Mucosa of stomach (tissue), 1 donor: ENCODE results near the gene NFATC2IP.
"Not testable (repeated sequence)": the region's sequence is repeated elsewhere in the genome, so short reads cannot be mapped to it uniquely, and the experiment has no call there.

ENCODE experiments used
- H3K27me3 ChIP-seq: one replicate; pipeline ENCODE4 v1.7.0; 2013; ENCODE audit warnings: mild to moderate bottlenecking, low read length; ENCODE audit not compliant: control insufficient read depth, insufficient read depth
- H3K36me3 ChIP-seq: one replicate; pipeline ENCODE4 v1.7.0; 2013; ENCODE audit warnings: low read length; ENCODE audit not compliant: control insufficient read depth, insufficient read depth
- H3K4me1 ChIP-seq: one replicate; pipeline ENCODE4 v1.7.0; 2013; ENCODE audit warnings: mild to moderate bottlenecking, low read length; ENCODE audit not compliant: control insufficient read depth, insufficient read depth
- H3K4me3 ChIP-seq: one replicate; pipeline ENCODE4 v1.7.0; 2013; ENCODE audit warnings: low read length
- H3K9ac ChIP-seq: one replicate; pipeline ENCODE4 v1.7.0; 2013; ENCODE audit warnings: mild to moderate bottlenecking, low read length, moderate library complexity
- H3K9me3 ChIP-seq: one replicate; pipeline ENCODE4 v1.7.0; 2013; ENCODE audit warnings: mild to moderate bottlenecking, low read length, moderate library complexity; ENCODE audit not compliant: control insufficient read depth
- donor health status: Pancreatic carcinoma.

Gene NFATC2IP

DNA sequence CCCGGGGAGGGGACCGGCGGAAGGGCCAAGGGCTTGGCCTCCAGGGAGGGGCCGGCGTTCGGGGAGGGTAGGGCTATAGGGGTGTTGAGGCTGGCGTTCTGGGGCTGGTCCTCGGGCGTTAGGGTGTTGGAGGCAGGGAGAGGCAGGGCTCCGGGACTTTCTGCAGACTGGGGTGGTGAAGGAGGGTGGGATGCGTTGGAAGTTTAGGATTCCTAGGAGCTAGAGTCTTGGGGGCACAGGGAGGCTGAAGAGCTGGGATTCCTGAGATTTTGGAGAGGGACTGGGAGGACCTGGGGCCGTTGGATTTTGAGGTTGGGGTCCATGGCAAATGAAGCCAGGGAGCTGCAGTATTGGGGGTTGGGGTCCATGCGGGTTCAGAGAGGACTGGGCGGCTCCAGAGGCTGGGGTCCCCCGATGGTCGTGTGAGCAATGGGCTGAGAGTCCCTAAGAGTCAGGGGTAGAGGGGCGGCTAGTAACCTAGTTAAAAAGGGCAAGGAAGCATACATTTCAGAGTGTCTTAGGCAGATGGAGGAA lies 740 bp downstream of the NFATC2IP start:
- Histone ChIP-seq H3K27me3 (no peaks in the 10 kb centered on the region), H3K4me3 (peak overlapping the region; percentile 55), H3K36me3 (peaks cover 10% of the 10 kb centered on the region), H3K4me1 (peaks cover 18% of the 10 kb centered on the region), H3K9me3 (no peaks in the 10 kb centered on the region), H3K9ac (peak overlapping the region; percentile 69)

- H3K4me1 ChIP-seq, result no peaks in the 10 kb centered on the region
- H3K9me3 ChIP-seq, result no peaks in the 10 kb centered on the region
- no peak overlapping the region for H3K9ac ChIP-seq
- no peaks in the 10 kb centered on the region for H3K27me3 ChIP-seq
- peaks cover 18% of the 10 kb centered on the region for H3K36me3 ChIP-seq
- H3K4me3 ChIP-seq, result no peak overlapping the region
Observed at GRCh38 chr16:28958216-28958615, 7.5 kb downstream of the NFATC2IP start.

- Histone ChIP-seq H3K4me3 (no peak overlapping the region), H3K9ac (no peak overlapping the region), H3K4me1 (no peaks in the 10 kb centered on the region), H3K9me3 (no peaks in the 10 kb centered on the region), H3K27me3 (no peaks in the 10 kb centered on the region), H3K36me3 (peaks cover 24% of the 10 kb centered on the region)
Observed at GRCh38 chr16:28958836-28959235, 8.1 kb downstream of the NFATC2IP start.

- H3K4me3 ChIP-seq, result no peak overlapping the region
- H3K27me3 ChIP-seq, result no peaks in the 10 kb centered on the region
- peaks cover 12% of the 10 kb centered on the region for H3K36me3 ChIP-seq
- no peaks in the 10 kb centered on the region for H3K4me1 ChIP-seq
- no peak overlapping the region for H3K9ac ChIP-seq
- H3K9me3 ChIP-seq, result no peaks in the 10 kb centered on the region
Observed at GRCh38 chr16:28964072-28964471, 13.3 kb downstream of the NFATC2IP start.

DNA sequence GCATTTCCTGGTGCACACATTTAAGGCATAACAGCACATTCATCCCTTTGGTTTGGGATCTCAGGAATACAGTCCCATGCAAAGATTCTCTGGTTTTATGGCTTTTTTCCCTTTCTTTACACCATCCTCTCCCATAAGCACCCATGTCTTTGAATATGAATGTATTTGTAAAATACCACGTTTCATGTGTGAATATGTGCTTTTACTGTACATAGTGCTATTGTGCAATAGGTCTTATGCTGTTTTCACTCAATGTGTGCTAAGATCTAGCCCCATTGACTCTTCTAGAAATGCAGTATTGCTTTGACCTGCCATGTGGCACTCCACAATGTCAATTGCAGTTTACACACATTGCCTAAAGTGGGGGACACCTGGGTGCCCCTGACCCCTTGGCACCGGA lies 13.8 kb downstream of the NFATC2IP start:
- H3K4me3 ChIP-seq, result no peak overlapping the region
- H3K9me3 ChIP-seq, result no peaks in the 10 kb centered on the region
- no peaks in the 10 kb centered on the region for H3K4me1 ChIP-seq
- H3K27me3 ChIP-seq, result no peaks in the 10 kb centered on the region
- peaks cover 12% of the 10 kb centered on the region for H3K36me3 ChIP-seq
- no peak overlapping the region for H3K9ac ChIP-seq

DNA sequence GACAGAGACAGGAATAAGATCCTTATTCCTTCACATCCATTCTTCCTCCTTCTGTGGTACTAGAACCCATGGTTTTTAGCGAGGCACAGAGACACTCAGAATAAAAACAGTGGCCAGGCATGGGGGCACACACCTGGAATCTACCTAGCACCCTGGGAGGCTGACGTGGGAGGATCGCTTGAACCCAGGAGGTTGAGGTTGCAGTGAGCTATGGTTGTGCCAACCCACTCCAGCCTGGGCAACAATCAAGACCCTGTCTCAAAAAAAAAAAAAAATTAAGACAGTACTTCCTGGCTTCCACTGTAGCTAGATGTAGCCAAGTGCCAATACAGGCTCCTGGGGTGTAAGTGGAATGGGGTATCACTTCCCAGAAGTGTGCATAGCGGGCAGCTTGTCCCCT lies 16.4 kb downstream of the NFATC2IP start:
- H3K4me1 ChIP-seq, result no peaks in the 10 kb centered on the region
- no peaks in the 10 kb centered on the region for H3K9me3 ChIP-seq
- no peak overlapping the region for H3K4me3 ChIP-seq
- H3K36me3 ChIP-seq, result peaks cover 12% of the 10 kb centered on the region
- no peaks in the 10 kb centered on the region for H3K27me3 ChIP-seq
- H3K9ac ChIP-seq, result no peak overlapping the region

DNA sequence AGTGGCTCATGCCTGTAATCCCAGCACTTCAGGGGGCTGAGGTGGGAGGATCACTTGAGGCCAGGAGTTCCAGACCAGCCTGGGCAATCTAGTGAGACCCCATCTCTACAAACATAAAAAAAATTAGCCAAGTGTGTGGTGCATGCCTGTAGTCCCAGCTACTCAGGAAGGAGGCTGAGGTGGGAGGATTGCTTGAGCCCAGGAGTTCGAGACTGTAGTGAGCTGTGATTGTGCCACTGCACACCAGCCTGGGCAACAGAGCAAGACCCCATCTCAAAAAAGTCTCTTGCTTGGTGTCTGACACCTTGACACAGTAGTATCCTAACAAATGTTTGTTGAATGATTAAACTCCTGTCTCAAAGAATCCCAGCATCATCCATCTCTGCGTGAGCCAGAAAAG lies 19.0 kb downstream of the NFATC2IP start:
- not testable (repeated sequence) for H3K9ac ChIP-seq, H3K27me3 ChIP-seq, H3K36me3 ChIP-seq, H3K4me3 ChIP-seq, H3K9me3 ChIP-seq
- H3K4me1 ChIP-seq, result peaks cover 11% of the 10 kb centered on the region

DNA sequence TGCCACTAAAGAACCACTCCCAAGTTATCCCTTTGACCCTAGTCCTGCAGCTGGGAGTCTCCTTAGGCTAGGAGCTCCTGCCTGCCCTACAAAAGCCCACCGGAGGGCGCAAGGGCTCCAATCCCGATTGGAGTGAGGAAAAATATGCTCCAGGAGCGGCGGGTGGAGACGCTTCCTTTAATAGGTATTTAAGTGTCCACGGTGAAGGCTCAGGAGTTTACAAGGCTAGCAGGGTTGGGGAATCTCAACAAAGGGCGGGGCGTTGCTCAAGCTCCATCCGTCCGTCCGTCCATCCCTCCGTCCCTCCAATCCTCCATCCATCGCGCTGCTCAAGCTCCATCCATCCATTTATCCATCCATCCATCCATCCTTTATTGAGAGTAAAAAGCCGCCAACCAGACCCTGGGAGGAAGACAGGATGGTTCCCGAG lies 23.3 kb downstream of the NFATC2IP start:
- Histone ChIP-seq H3K27me3 (no peaks in the 10 kb centered on the region), H3K36me3 (no peaks in the 10 kb centered on the region), H3K4me1 (peaks cover 16% of the 10 kb centered on the region), H3K4me3 (peak overlapping the region; percentile 77), H3K9me3 (no peaks in the 10 kb centered on the region), H3K9ac (peak overlapping the region; percentile 88)

DNA sequence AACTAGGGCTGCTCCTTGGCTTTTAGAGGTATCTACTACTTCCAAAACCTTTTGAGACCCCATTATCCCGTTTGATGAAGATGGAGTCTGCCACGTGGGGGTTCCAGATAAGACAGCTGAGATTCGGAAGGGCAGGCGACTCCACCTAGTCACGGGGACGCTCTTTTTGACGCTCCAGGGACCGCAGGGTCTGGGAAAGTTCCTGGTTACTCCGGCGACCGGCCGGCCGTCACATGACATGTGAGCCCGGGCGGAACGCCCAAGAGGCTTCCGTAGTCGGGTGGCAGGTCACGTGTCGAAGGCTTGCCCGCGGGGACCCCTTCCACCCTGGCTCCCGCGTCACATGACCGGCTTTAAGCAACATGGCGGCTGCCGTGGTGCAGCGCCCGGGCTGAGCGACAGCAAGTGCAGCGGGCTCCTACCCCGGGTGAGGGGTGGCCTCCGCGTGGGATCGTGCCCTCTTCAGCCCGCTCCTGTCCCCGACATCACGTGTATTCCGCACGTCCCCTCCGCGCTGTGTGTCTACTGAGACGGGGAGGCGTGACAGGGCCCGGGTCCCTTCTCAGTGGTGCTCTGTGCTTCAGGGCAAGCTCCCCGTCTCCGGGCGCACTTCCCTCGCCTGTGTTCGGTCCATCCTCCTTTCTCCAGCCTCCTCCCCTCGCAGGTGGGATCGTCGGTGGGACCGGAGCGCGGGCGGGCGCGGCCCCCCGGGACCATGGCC lies 23.9 kb downstream of the NFATC2IP start, which contains the start of gene SPNS1:
SPNS1 (plus strand) TSS at position 342 of the 721 bp plus-strand sequence; CDS start at position 716, 374 bp downstream.
- no peaks in the 10 kb centered on the region for H3K36me3 ChIP-seq
- H3K27me3 ChIP-seq, result no peaks in the 10 kb centered on the region
- peak within 1 kb of the TSS; percentile 88 for H3K9ac ChIP-seq
- H3K4me3 ChIP-seq, result peak within 1 kb of the TSS; percentile 77
- H3K9me3 ChIP-seq, result no peaks in the 10 kb centered on the region
- H3K4me1 ChIP-seq, result peaks cover 16% of the 10 kb centered on the region

GRCh38 chr16:28975158-28975599 lies 24.4 kb downstream of the NFATC2IP start:
- Histone ChIP-seq H3K27me3 (no peaks in the 10 kb centered on the region), H3K4me3 (peak overlapping the region; percentile 77), H3K9ac (peak overlapping the region; percentile 88), H3K36me3 (no peaks in the 10 kb centered on the region), H3K9me3 (no peaks in the 10 kb centered on the region), H3K4me1 (peaks cover 16% of the 10 kb centered on the region)

- Histone ChIP-seq H3K9me3 (no peaks in the 10 kb centered on the region), H3K4me3 (no peak overlapping the region), H3K27me3 (no peaks in the 10 kb centered on the region), H3K36me3 (peaks cover 14% of the 10 kb centered on the region), H3K4me1 (peaks cover 16% of the 10 kb centered on the region), H3K9ac (no peak overlapping the region)
Observed at GRCh38 chr16:28977703-28978662, 27.2 kb downstream of the NFATC2IP start.

DNA sequence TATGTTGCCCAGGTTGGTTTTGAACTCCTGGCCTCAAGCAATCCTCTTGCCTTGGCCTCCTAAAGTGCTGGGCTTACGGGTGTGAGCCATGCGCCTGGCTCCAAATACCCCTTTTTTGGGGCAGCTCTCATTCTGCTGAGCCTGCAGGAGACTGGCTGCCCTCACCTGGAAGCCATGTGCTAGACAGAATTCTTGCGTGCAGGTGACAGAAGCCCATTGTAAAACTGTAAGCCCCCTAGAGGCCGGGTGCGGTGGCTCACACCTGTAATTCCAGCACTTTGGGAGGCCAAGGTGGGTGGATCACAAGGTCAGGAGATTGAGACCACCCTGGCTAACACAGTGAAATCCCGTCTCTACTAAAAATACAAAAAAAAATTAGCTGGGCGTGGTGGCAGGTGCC lies 29.6 kb downstream of the NFATC2IP start:
- H3K36me3 ChIP-seq, result peaks cover 17% of the 10 kb centered on the region
- H3K4me3 ChIP-seq, H3K4me1 ChIP-seq, H3K9ac ChIP-seq, H3K9me3 ChIP-seq, H3K27me3 ChIP-seq: not testable (repeated sequence)
